SK-MEL-5 (cell line): ENCODE results near the gene GPX7. TPM values are rescaled to one million over a fixed set of nuclear protein-coding genes. Genes with fewer than 3 reads are reported as not detected.
"Not testable (repeated sequence)": the region's sequence is repeated elsewhere in the genome, so short reads cannot be mapped to it uniquely, and the experiment has no call there.

Experiments
- DNase-seq: peaks from one replicate; pipeline ENCODE4 v3.0.0-alpha.2; 2016; ENCODE audit warnings: low read depth, low spot score
- in situ Hi-C: cut with HindIII; loops from 2 replicates; pipeline ENCODE4 v1.10.0; 2016; ENCODE audit warnings: low sequenced_read_pairs, high pct_unique_total_duplicates, low pct_unique_long_range_greater_than_20kb
- polyA plus RNA-seq, 2 experiments: library from polyadenylated mRNA; depleted of rRNA; stranded (reverse); fragments of >200 nt; gene quantifications; 2 replicates each; pipeline ENCODE4 v1.2.3, GENCODE V29; 2015
- total RNA-seq: library from RNA; depleted of rRNA; stranded (reverse); fragments of >200 nt; shearing (Covaris generic); gene quantifications from 2 replicates; pipeline ENCODE4 v1.2.3, GENCODE V29; 2014; rRNA removed

The GPX7 gene
- not detected in 2 replicates for total RNA-seq
- not detected in 2 replicates for polyA plus RNA-seq (2015; cell fraction: cytosol; rRNA removed)
- not detected in 2 replicates for polyA plus RNA-seq (2015; cell fraction: nucleus; rRNA removed)

DNA sequence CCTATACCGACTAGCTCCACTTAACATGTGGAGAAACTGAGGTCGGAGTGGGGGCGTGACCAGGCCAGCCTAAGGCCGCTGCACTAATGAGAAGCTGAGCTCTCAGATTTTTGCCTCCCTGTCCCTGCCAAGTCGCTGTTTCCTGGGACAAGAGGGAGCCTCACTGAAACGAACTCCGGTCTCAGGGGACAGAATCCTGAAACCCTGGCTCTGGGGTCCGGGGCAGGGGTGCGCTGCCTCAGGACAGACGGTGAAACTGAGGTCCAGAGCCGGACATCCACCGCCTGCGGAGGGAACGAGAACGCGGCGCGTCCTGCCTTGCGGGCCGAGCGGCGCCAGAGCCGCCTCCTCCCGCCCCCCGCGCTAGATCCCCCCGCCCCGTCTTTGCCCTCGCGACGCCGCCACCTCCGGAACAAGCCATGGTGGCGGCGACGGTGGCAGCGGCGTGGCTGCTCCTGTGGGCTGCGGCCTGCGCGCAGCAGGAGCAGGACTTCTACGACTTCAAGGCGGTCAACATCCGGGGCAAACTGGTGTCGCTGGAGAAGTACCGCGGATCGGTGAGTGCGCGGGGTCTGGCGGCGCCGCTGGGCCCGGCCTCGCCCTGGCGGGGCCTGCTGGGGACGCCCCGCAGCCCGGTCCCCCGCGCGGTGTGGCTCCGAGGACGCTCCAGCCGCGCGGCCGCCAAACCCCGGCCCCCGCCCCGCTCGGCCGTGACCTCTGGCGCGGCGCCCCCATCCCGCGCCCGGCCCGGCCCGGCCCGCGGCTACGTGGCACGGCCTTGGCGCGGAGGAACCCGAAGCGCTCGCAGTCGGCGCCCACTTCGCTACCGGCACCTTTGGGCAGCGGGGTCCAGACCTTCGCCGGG is at the start of gene GPX7:
TSS of gene GPX7 (plus strand) at position 381 of the 865 bp plus-strand sequence. CDS start at position 420, 39 bp downstream.
- DNase-seq: no peak
- in situ Hi-C loops: no loop called here

DNA sequence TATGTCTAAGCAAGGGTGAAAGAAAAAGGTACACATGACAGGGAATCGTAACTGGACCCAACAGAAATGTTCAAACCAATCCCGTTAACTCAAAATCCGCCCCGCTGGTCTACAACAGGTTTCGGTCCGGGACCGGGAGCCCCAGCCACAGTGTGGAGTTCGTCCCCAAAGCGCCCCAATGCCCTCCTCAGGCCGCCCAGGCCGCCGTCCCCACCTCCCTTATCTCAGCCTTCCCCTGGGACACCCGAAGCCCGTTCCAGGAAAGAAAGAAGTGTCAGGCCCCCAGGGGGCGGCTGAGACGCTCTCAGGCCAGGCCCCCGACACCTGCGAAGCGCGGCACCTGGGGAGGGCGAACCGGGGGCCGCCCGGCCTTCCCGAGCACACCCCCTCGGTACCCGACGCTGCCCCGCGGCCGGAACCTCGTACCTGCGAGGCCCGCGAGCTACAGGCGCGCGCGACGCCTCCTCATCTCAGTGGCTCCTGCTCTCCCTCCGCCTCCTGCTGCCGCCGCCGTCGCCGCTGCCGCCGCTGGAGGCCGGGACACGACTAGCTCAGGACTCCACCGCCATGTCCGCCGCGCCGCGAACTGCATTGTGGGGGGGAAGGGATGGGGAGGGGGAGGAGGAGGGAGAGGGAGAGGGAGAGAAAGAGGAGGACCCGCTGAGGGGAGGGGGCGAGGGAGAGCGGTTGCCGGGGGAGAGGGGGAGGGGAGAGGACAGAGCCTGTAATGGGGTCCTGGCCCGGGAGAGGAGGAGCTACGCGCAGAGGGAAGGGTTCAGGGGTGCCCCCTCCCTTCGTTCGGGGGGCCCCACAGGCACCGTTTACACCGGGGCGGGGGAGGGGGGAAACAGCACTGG is 49.4 kb upstream of the GPX7 start, which contains the start of gene TUT4:
TSS of gene TUT4 (minus strand) at position 588 of the 857 bp plus-strand sequence. CDS start 26,812 bp downstream, outside the sequence.
- in situ Hi-C loops: no loop called here
- peak; percentile 78 for DNase-seq

- in situ Hi-C loops: no loop called here
- peak; percentile 81 for DNase-seq
Measured at GRCh38 chr1:52553362-52554266, 48.6 kb upstream of the GPX7 start.

DNA sequence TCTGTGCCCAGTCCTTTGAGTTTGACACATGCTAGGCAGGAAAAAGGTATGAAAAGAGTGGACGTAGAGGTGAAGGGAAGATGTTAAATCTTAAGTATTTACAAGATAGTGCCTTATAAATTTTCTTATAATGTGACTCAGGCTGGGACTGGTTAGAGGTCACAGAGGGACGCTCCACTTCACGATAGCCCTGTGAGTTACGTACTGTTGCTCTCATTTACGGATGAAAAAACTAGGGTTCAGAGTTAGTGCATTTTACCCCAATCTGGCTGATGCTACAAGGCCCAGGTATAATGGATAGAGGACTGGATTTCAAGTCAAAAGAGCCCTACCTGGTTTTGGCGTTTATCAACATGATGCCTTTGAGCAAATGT is 47.9 kb upstream of the GPX7 start:
- in situ Hi-C loops: no loop called here
- no peak for DNase-seq

DNA sequence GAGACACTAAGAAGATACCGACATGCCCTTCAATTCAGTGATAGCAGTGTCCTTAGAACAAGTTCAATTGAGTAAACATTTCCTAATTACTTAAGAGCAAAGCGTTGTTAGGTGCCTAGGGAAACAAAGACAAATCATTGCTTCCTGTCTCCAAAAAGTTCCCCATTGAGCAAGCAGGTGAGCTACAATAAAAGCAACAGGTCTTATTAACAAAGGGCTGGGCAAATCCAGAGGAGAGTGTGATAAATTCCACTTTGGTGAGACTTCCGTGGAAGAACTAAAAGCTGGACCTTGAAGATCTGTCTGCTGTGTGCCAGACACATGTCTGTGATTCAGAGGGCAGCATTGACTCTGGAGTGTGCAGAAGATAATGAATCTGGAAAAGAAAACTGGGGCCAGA is 47.4 kb upstream of the GPX7 start:
- in situ Hi-C loops: no loop called here

DNA sequence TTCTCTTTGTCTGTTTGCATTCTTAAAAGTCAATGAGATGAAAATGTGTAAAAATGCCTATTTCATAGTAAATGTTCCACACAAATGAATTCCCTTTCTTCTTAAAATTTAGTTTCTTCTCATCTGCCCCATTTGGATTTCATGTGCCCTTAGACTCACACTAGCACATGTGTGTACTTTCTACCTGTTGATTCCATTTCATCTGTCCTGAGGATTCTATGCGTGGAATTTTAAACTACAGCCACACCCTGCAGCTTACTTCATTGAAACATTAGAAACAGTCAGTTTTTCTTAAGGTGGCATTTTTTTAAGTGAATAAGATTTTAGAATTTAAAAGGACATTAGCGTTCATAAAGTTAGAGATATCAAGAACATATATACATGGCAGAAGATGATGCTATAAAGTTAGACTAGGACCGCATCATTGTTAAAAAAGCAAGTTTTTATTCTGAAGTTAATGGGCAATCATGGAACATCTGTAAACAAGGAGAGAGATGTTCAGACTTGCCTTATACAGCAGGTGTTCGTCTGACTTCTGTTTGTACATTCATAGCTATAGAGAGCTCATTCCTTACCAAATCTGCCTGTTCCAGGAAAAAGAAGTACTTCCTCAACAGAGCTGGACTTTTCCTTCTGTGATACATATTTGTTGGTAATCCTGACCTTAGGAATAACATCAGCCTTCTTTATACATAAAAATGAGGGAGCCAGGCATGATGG is 45.4 kb upstream of the GPX7 start:
- in situ Hi-C loops: no loop called here
- no peak for DNase-seq

More for the DNA sequence above, 47.4 kb upstream of the GPX7 start:
- DNase-seq: no peak

DNA sequence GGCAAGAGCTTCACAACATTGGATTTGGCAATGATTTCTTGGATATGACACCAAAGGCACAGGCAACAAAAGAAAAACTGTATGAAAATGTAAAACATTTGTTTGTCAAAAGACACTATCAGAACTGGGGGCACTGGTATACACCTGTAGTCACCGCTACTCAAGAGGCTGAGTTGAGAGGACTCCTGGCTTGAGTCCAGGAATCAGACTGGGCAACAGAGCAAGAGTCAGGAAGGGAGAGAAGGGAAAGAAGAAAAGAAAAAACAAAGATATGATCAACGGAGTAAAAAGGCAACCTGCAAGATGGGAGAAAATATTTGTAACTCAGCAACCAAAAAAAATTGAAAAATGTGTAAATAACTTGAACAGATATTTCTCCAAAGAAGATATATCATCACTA is 43.2 kb upstream of the GPX7 start:
- in situ Hi-C loops: no loop called here
- no peak for DNase-seq

DNA sequence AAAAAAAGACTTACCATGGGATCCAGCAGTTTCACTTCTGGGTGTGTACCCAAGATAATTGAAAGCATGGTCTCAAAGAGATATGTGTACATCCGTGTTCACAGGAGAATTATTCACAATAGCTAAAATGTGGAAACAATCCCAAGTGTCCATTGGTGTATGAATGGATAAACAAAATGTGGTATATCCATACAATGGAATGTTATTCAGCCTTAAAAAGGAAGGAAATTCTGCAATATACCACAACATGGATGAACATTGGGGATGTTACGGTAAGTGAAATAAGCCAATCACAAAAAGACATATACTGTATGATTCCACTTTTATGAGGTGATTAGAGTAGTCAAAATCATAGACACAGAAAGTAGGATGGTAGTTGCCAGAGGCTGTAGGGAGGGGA is 42.3 kb upstream of the GPX7 start:
- DNase-seq: no peak
- in situ Hi-C loops: no loop called here

DNA sequence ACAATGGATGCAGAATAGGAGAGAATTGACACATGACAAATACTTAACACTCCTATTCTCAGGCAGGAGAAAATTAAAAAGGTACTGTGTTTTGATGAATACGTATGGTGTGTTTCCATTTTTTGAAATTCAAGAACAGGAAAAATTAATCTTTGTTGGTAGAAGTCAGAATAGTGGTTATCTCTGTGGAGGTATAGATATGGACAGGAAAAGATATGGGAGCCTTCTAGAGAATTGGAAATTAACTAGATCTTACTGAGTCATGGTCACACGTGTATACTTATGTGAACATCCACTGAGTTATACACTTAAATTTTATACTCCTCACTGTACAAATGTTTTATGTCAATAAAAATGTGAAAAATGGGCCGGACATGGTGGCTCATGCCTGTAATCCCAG is 39.4 kb upstream of the GPX7 start:
- DNase-seq: no peak
- in situ Hi-C loops: no loop called here

DNA sequence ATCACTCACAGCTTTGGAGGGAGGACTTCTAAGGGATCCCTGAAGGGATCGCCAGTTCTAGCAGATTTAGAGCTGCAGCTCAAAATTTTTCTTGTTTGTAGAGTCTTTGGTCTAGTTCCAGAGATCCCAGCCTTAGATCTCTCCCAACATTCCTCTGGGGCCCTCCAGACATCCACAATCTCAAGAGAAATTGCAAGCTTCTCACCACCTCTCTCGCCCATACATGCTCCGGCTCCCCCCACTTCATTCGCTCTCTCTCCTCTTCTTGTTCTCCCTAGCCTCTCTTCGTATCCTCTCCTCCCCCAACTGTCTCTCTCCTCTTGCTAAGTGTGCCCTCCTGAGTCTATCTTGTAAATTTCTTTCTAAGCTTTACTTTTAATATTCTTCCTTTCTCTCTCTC is 34.2 kb upstream of the GPX7 start:
- peak; percentile 14 for DNase-seq
- in situ Hi-C loops: no loop called here

DNA sequence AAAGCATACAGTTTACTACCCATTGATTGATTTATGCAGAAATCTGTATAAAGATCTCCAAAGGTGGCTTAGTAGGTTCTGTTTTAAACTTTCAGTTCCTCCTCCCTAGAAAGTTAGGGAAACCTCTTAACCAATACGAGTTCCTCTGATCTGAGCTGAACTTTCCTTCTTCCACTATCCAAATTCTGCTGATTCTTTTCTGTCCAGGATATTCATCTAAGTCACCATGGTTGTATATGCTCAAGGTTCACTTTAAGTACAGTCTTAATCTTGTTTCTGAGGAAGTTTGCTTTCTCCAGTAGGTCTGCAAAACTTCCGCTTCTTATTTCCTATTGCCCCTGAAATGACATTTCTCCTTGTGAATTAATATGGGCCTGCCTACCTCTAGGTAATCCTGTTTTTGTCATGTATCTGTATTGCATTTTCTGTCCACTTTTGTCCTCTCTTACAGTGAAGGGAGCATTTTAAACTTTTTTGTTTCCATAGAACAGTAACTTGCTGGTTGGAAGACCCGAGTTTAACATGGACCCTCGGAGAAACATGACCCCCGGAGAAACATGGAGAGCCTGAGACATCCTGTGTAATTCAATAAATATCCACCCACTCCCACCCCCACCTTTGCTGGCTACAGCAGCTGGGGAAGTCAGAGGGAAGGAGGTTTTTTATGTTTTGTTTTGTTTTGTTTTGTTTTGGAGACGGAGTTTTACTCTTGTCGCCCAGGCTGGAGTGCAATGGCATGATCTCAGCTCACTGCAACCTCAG is 32.5 kb upstream of the GPX7 start:
- in situ Hi-C loops: no loop called here
- DNase-seq: no peak

GRCh38 chr1:52571783-52572182 is 30.4 kb upstream of the GPX7 start:
- in situ Hi-C loops: no loop called here

GRCh38 chr1:52572387-52572786 is 29.8 kb upstream of the GPX7 start:
- in situ Hi-C loops: no loop called here
- no peak for DNase-seq

More at GRCh38 chr1:52571783-52572182, 30.4 kb upstream of the GPX7 start:
- peak; percentile 42 for DNase-seq

GRCh38 chr1:52574594-52574993 is 27.6 kb upstream of the GPX7 start:
- in situ Hi-C loops: no loop called here
- DNase-seq: peak; percentile 79

DNA sequence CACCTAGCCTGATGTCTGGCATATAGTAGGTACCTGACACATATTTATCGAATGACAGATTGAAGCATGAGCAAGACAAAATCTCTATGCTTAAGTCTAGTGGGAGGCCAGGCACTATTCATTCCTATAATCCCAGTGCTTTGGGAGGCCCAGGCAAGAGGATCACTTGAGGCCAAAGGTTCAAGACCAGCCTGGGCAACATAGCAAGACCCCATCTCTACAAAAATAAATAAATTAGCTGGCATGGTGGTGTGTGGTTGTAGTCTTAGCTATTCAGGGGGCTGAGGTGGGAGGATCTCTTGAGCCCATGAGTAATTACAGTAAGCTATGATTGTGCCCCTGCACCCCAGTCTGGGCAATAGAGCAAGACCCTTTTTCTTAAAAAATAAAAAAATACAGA is 26.1 kb upstream of the GPX7 start:
- DNase-seq: no peak
- in situ Hi-C loops: no loop called here

GRCh38 chr1:52578066-52578465 is 24.1 kb upstream of the GPX7 start:
- in situ Hi-C loops, DNase-seq: not testable (repeated sequence)
